Parathyroid adenoma (tissue), 2 donors: Measurements from ENCODE around the gene GOPC.

Experiments used
- H2AFZ ChIP-seq: fragments of 300-600 bp; sonication (generic); one replicate; pipeline ENCODE4 v1.7.0; 2017; ENCODE audit warnings: antibody characterized with exemption, mild to moderate bottlenecking
- H3K27ac ChIP-seq: fragments of 300-600 bp; sonication (generic); one replicate; pipeline ENCODE4 v1.7.0; 2017
- H3K27me3 ChIP-seq: fragments of 300-600 bp; sonication (generic); one replicate; pipeline ENCODE4 v1.7.0; 2017; ENCODE audit warnings: low read length; ENCODE audit not compliant: control insufficient read depth, insufficient read depth
- H3K36me3 ChIP-seq: fragments of 300-600 bp; sonication (generic); one replicate; pipeline ENCODE4 v1.7.0; 2017; ENCODE audit warnings: low read length; ENCODE audit not compliant: control insufficient read depth, insufficient read depth
- H3K4me1 ChIP-seq: fragments of 300-600 bp; sonication (generic); one replicate; pipeline ENCODE4 v1.7.0; 2017; ENCODE audit warnings: control low read depth
- H3K4me2 ChIP-seq: fragments of 300-600 bp; sonication (generic); one replicate; pipeline ENCODE4 v1.7.0; 2017; ENCODE audit warnings: low read length
- H3K4me3 ChIP-seq: fragments of 300-600 bp; sonication (generic); one replicate; pipeline ENCODE4 v1.7.0; 2017; ENCODE audit warnings: low read depth, low read length
- H3K79me2 ChIP-seq: fragments of 300-600 bp; sonication (generic); one replicate; pipeline ENCODE4 v1.7.0; 2017; ENCODE audit warnings: control low read depth
- H3K9ac ChIP-seq: fragments of 300-600 bp; sonication (generic); one replicate; pipeline ENCODE4 v1.7.0; 2017; ENCODE audit warnings: mild to moderate bottlenecking
- H3K9me3 ChIP-seq: fragments of 300-600 bp; sonication (generic); one replicate; pipeline ENCODE4 v1.7.0; 2017; ENCODE audit warnings: low read length; ENCODE audit not compliant: control insufficient read depth
- CTCF ChIP-seq: fragments of 300-600 bp; sonication (generic); IDR thresholded peaks from one replicate; pipeline ENCODE4 v1.7.0; 2017; ENCODE audit warnings: antibody characterized with exemption, mild to moderate bottlenecking
- donor health status: primary hyperparathyroidism.

The GOPC gene

GRCh38 chr6:117591405-117591804 lies 10.9 kb downstream of the GOPC start:
- Histone ChIP-seq H2AFZ (no peak overlapping the region), H3K4me2 (no peak overlapping the region), H3K27me3 (no peaks in the 10 kb centered on the region), H3K79me2 (peaks cover 43% of the 10 kb centered on the region), H3K9ac (no peak overlapping the region), H3K36me3 (no peaks in the 10 kb centered on the region), H3K9me3 (no peaks in the 10 kb centered on the region), H3K4me1 (no peaks in the 10 kb centered on the region), H3K27ac (no peak overlapping the region), H3K4me3 (no peak overlapping the region)
- TF ChIP-seq CTCF, result no peak

- no peak for TF ChIP-seq CTCF
- peaks cover 35% of the 10 kb centered on the region for H3K79me2 ChIP-seq
- H3K4me1 ChIP-seq, result no peaks in the 10 kb centered on the region
These were observed 11.9 kb downstream of the GOPC start for GRCh38 chr6:117590447-117590846.

GRCh38 chr6:117585647-117586046 lies 16.7 kb downstream of the GOPC start:
- TF ChIP-seq CTCF, result no peak
- no peaks in the 10 kb centered on the region for H3K36me3 ChIP-seq
- H3K9ac ChIP-seq, result no peak overlapping the region
- no peak overlapping the region for H3K4me3 ChIP-seq
- H3K9me3 ChIP-seq, result no peaks in the 10 kb centered on the region
- H2AFZ ChIP-seq, result no peak overlapping the region
- no peak overlapping the region for H3K27ac ChIP-seq
- H3K27me3 ChIP-seq, result no peaks in the 10 kb centered on the region
- peaks cover 5% of the 10 kb centered on the region for H3K79me2 ChIP-seq
- no peaks in the 10 kb centered on the region for H3K4me1 ChIP-seq
- no peak overlapping the region for H3K4me2 ChIP-seq

More at GRCh38 chr6:117590447-117590846, 11.9 kb downstream of the GOPC start:
- no peak overlapping the region for H3K4me3 ChIP-seq
- H3K4me2 ChIP-seq, result no peak overlapping the region
- H3K9ac ChIP-seq, result no peak overlapping the region
- no peaks in the 10 kb centered on the region for H3K27me3 ChIP-seq
- H2AFZ ChIP-seq, result no peak overlapping the region
- H3K27ac ChIP-seq, result no peak overlapping the region
- H3K9me3 ChIP-seq, result no peaks in the 10 kb centered on the region
- H3K36me3 ChIP-seq, result no peaks in the 10 kb centered on the region

GRCh38 chr6:117574198-117574597 lies 28.1 kb downstream of the GOPC start:
- Histone ChIP-seq H3K27me3 (no peaks in the 10 kb centered on the region), H3K79me2 (no peaks in the 10 kb centered on the region), H3K9ac (no peak overlapping the region), H2AFZ (no peak overlapping the region), H3K4me2 (no peak overlapping the region), H3K9me3 (no peaks in the 10 kb centered on the region), H3K27ac (no peak overlapping the region), H3K36me3 (no peaks in the 10 kb centered on the region), H3K4me1 (no peaks in the 10 kb centered on the region), H3K4me3 (no peak overlapping the region)
- TF ChIP-seq CTCF, result no peak

- Histone ChIP-seq H3K79me2 (no peaks in the 10 kb centered on the region), H3K36me3 (no peaks in the 10 kb centered on the region), H3K9me3 (no peaks in the 10 kb centered on the region), H3K27ac (no peak overlapping the region), H3K4me1 (no peaks in the 10 kb centered on the region), H3K9ac (no peak overlapping the region), H3K4me3 (no peak overlapping the region), H3K4me2 (no peak overlapping the region), H2AFZ (no peak overlapping the region), H3K27me3 (no peaks in the 10 kb centered on the region)
- TF ChIP-seq CTCF, result no peak
These were observed 29.2 kb downstream of the GOPC start for GRCh38 chr6:117573006-117573680.
